Activated CD8-positive, alpha-beta memory T cell treated with anti-CD3 and anti-CD28 coated beads, Interleukin-2, amount 50 U/mL, for 24 hours (primary cell): ENCODE results near the gene TNFRSF11A.

Experiments
- DNase-seq: peaks from one replicate; pipeline ENCODE4 v3.0.0-alpha.2; 2020; ENCODE audit errors: extremely low read depth

Gene TNFRSF11A

GRCh38 chr18:62413206-62413605, 88.1 kb downstream of the TNFRSF11A start:
- no peak for DNase-seq

DNA sequence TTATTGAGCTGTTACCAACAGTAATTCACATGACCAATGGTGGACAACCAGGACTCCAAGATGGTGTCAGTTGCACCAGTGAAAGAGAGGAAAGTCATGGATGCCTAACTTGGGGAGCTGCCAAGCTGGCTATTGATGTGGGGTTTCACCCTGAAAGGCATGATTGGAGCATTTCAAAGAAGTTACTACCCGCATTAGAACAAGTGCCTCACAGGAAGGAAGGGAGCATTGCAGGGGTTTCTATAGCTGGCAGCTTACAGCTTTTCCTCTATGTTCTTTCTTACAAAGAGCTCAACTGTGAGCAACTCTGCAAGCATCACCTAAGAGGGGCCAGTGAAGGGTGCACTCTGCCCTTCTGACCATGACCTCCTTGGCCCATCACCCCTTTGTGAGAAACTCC, 93.1 kb downstream of the TNFRSF11A start:
- DNase-seq, result no peak

- no peak for DNase-seq
Observed at GRCh38 chr18:62420151-62420512, 95.0 kb downstream of the TNFRSF11A start.

- peak; percentile 57 for DNase-seq
Observed at GRCh38 chr18:62420513-62421209, 95.6 kb downstream of the TNFRSF11A start.

- peak; percentile 12 for DNase-seq
Observed at GRCh38 chr18:62425465-62426190, 100.5 kb downstream of the TNFRSF11A start.

GRCh38 chr18:62426191-62426488, 101.0 kb downstream of the TNFRSF11A start:
- DNase-seq, result no peak

DNA sequence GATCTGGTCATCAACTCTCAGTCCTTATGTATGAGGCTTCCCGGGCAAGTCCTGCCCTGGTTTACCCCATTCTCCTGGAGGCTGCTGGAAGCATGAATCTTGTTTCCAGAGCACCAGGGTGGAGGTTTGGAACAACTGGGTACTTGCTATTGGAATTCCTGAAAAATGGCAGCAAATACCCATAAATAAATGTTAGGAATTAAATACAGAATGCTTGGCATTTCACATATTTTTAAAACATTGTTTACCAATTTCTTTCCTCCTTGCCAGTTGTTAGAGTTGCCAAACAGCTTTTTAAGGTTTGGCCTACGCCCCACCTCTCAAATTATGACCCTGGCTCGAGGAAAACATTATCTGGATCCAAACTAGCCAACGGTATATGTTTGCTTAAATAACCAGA, 107.1 kb downstream of the TNFRSF11A start:
- DNase-seq, result no peak

DNA sequence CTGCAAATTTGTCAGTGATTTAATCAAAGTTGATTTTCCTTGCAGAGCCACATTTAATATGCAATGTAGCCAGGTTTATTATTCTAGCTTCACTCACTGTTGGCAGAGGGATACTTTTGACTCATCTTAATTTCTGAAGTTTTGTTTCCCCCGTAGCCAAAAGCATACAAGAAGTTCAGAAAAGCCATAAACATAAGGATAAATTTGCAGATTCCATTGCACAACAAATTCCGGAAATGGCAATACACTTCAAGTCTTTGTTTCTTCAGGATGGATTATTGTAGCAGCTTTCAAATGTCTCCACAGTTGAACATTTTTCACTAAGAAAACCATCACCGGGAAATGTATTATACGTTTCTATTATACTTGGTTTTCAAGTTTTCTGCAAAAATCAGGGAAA, 109.7 kb downstream of the TNFRSF11A start:
- DNase-seq, result no peak

GRCh38 chr18:62435435-62436031, 110.4 kb downstream of the TNFRSF11A start:
- no peak for DNase-seq

DNA sequence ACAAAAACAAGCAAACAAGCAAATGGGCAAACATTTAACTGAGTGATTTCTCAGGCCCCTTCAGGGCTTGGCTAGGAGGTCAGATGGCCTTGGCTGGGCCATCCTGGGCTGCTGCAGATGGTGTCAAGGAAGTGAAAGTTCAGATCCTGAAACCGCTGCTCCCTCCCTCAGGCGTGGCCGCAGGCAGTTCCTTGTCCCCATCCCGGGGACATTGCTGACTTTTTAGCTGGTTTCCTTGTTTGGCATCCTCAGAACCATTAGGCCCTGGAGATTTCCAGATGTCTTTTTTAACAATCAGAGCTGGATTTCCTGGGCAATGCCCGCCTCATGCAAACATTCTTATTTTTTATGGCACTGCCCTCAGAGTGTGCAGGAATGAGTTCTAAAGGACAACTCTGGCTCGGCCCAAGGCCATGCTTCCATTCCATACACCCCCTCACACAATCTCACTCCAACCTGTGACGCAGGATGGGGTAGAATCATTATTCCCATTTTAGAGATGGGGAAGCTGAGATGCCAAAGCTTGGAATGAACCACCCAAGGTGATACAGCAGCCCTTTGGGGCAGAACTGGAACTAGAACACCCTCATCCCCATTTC, 111.6 kb downstream of the TNFRSF11A start:
- DNase-seq, result no peak

DNA sequence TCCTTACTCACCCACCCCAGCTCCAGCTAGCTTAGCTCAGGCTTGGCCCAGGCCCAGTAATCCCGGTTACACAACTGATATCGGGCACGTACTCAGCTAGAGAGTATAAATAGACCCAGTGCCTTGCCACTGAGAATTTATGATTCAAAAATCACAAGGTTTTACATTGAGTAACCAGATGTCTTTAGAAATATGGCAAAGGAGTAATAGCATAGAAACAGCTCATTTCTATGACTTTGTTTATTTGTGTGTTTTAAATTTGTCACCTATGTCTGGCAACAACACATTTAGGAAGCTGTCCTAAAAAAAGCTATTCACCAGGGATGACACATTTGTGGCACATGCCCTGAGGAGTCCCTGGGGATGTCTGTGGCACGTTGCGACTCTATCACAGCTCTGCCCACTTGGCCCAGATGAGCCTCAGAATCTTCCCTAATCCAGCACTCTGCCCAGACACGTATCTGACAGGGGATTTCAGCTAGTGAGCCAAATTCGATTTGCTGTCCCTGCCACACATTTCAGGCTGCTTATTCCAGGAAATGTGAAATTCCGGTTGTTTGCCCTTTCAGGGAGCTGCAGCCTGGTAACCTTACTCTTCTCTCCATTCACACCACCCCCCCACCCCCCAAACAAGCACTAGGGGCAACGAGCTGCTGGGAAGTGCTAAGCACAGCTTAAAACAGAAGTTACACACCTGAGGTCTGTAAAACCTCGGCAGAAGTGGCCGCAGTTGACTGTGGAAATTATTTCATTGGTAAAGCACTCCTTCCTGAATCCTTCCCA, 112.3 kb downstream of the TNFRSF11A start:
- DNase-seq, result no peak

- DNase-seq, result no peak
Observed at GRCh38 chr18:62438018-62438329, 112.9 kb downstream of the TNFRSF11A start.

GRCh38 chr18:62438402-62438801, 113.3 kb downstream of the TNFRSF11A start:
- no peak for DNase-seq

DNA sequence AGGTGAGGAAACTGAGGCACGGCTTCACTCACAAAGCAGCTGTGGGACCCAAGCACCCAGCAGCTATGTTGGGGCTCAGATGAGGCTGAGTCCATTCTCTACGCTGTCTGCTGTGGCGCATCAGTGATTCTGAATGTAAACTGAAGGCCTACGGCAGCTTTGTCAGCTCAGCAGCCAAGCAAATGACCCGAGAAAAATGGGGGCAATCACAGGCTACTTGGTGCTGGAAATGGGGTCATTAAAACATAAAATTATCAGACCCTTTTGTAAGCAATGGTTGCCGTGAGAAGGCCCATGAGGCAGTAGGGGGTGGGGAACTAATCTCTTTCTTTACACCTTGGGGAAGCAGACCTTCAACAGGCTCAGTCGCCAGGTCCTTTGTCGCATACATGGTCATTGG, 113.8 kb downstream of the TNFRSF11A start:
- DNase-seq, result no peak
